GM10248 (cell line): ENCODE measurements around the gene NFASC.

Experiments
- CTCF ChIA-PET: fragments of 300-600 bp; sonication (Branson Sonifier 250); formaldehyde crosslinking; extraction: SDS; loops from one replicate; lab custom pipeline; 2021; ENCODE audit warnings: antibody characterized with exemption; lab: Yijun Ruan, JAX
- POLR2A ChIA-PET: fragments of 350-650 bp; sonication (Branson Sonifier 250); formaldehyde crosslinking; extraction: SDS; loops from one replicate; lab custom pipeline; 2020; ENCODE audit warnings: antibody characterized with exemption; lab: Yijun Ruan, JAX
- DNase-seq: peaks from one replicate; pipeline ENCODE4 v3.0.0; 2012; ENCODE audit errors: extremely low spot score
- TF ChIP-seq, protein P1 (sequence below): IDR thresholded peaks from 2 replicates; pipeline ENCODE4 v1.5.1; 2012; ENCODE audit warnings: mild to moderate bottlenecking, low read depth; ENCODE audit errors: extremely low read depth, missing control alignments, control extremely low read depth

NFASC gene

GRCh38 chr1:205003358-205004131 is 132.9 kb downstream of the NFASC start:
- ChIA-PET POLR2A (no interaction called here), CTCF (interaction anchor here (1.4 to 7.0 kb wide), 4 partner anchors 14 to 59 kb away, joined by 3 to 42 read pairs (median 14); no protein-coding TSS in a partner anchor)
- DNase-seq, result no peak
- TF ChIP-seq, protein P1, sequence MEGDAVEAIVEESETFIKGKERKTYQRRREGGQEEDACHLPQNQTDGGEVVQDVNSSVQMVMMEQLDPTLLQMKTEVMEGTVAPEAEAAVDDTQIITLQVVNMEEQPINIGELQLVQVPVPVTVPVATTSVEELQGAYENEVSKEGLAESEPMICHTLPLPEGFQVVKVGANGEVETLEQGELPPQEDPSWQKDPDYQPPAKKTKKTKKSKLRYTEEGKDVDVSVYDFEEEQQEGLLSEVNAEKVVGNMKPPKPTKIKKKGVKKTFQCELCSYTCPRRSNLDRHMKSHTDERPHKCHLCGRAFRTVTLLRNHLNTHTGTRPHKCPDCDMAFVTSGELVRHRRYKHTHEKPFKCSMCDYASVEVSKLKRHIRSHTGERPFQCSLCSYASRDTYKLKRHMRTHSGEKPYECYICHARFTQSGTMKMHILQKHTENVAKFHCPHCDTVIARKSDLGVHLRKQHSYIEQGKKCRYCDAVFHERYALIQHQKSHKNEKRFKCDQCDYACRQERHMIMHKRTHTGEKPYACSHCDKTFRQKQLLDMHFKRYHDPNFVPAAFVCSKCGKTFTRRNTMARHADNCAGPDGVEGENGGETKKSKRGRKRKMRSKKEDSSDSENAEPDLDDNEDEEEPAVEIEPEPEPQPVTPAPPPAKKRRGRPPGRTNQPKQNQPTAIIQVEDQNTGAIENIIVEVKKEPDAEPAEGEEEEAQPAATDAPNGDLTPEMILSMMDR, result no peak

DNA sequence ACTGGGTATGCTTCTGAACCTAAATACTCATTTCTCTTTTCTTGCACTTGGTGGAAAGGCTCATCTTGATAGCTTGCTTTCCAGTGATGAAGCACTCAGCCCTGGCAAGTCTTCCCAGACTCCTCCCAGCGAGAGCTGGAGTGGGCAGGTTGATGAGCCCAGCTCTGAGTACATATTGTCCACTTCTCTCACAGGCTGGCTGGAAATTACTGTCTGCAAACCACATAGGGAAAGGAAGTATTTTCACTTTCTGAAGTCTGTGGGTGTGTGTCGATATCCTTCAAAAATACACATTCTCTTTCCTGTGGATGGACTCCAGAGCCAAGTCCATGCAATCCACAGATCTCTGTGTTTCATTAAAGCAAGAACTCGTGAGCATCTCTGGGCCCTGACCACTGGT is 133.7 kb downstream of the NFASC start:
- no peak for DNase-seq
- TF ChIP-seq, protein P1, result no peak
- POLR2A ChIA-PET, result no interaction called here
- CTCF ChIA-PET, result interaction anchor here (1.3 to 7.0 kb wide), 2 partner anchors 14 to 28 kb away, joined by 5 to 42 read pairs; no protein-coding TSS in a partner anchor

DNA sequence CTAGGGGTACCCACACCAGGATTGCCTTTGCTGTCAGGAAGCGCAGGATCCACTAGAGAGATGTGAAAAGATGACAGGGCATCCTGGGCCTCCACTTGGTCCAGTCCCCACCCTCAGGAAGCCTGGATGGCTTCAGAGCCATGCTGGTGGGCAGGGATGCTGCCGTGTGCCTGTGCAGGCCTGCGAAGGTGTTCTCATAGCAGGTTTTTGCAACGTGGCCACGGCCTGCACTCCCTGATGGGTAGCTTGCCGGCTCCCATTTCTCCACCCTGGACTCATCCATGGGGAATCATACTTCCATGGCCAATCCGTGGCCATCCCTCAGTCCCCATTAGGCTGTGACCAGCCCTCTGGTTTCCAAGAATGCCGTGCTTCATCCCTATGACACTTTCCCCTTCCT is 138.2 kb downstream of the NFASC start:
- DNase-seq, result no peak
- ChIA-PET POLR2A (no interaction called here), CTCF (no interaction called here)
- TF ChIP-seq, protein P1, result no peak

DNA sequence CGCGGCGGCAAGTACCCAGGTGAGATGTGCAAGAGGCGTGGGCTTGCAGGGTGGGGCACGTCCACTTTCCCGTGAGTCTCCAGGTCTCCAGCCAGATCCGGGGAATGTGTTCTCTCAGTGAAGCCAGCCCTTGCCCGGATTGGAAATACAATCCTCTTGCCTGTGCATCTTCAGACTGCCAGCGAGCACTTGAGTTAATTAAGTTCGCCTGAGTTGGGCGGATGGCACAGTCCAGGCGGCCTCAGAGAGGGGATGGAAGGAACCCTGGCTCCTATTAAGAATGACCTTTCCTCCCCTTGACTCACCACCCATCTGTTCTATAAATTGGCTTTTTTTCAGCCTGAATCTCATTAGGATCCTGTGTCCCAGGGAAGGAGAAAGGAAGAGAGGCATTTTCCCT is 139.0 kb downstream of the NFASC start:
- no peak for DNase-seq
- TF ChIP-seq, protein P1, result no peak
- POLR2A ChIA-PET, result no interaction called here
- CTCF ChIA-PET, result no interaction called here

DNA sequence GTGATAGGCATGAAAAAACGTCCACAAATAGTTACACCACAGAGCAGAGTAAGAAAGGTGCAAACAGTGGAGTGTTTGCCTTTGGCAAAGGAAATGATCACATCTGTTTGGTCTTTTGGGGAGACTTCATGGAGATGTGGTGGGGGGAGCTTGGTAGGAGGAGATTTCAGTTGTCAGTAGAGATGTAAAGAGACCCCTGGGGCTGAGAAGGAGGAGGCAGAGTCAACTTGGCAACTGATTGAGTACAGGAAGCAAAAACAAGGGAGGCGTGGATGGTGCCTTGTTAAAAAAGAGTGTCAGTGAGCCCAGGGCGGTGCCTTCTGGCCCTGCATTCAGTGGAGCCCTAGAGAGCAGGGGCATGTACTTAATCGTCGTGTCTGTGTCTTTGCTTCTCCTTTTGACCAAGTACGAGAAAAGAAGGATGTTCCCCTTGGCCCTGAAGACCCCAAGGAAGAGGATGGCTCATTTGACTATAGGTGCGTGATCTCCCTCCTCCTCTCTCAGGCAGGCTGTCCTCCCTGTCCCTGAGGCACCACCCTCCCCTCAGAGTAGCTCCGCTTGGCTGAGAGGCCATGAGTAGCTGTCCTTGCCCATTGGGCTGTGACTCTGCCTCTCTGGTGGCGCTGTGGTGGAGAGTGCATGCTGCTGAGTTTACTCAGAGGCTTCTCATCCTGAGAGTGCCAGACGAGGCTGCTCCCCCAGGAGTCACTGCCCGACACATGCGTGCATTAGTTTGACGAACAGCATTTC is 141.9 kb downstream of the NFASC start:
- TF ChIP-seq, protein P1, result no peak

GRCh38 chr1:205013683-205014367 is 143.2 kb downstream of the NFASC start:
- no peak for DNase-seq

More for the DNA sequence above, 141.9 kb downstream of the NFASC start:
- ChIA-PET POLR2A (no interaction called here), CTCF (interaction anchor here (2.7 kb wide), 1 partner anchor 49 kb away, joined by 17 read pairs; no protein-coding TSS in a partner anchor)
- no peak for DNase-seq

More at GRCh38 chr1:205013683-205014367, 143.2 kb downstream of the NFASC start:
- ChIA-PET CTCF (interaction anchor here (1.0 to 2.7 kb wide), 3 partner anchors 27 to 48 kb away, joined by 3 to 17 read pairs (median 4); no protein-coding TSS in a partner anchor), POLR2A (no interaction called here)
- TF ChIP-seq, protein P1, result no peak
